Measurements from ENCODE around the gene BTBD19. TPM values are rescaled to one million over a fixed set of nuclear protein-coding genes. Genes with fewer than 3 reads are reported as not detected.

Gene BTBD19
- total and polyA plus RNA-seq, 2 donors (not counting 1 experiment from before 2014, with no cell fraction given): 0.75 to 2.3 TPM

- Histone ChIP-seq H3K9me3 (ENCODE audit: control extremely low read depth in 1 of 3, control insufficient read depth in 2 of 3, insufficient read depth in 1 of 3, low read length in 2 of 3) (no peaks in the 10 kb centered on the region), H3K79me2 (ENCODE audit: control insufficient read depth, insufficient read depth, low read length) (no peaks in the 10 kb centered on the region), H4K20me1 (ENCODE audit: control insufficient read depth, insufficient read depth, low read length, poor library complexity, severe bottlenecking) (no peaks in the 10 kb centered on the region), H3K27ac (ENCODE audit: low read length in 2 of 2) (no peak overlapping the region), H3K4me3 (ENCODE audit: control extremely low read depth in 1 of 5, extremely low read depth in 1 of 5, insufficient read depth in 1 of 5, low read depth in 2 of 5, low read length in 4 of 5) (no peak overlapping the region), H3K4me1 (ENCODE audit: control insufficient read depth in 2 of 2, insufficient read depth in 2 of 2, low read length in 2 of 2) (peaks cover 4 to 10% of the 10 kb centered on the region in 2 donors), H3K27me3 (replicated peaks in 1 of 4; ENCODE audit: control extremely low read depth in 1 of 4, control insufficient read depth in 3 of 4, insufficient read depth in 4 of 4, low read length in 3 of 4) (peaks cover 0 to 1% (median 0%) of the 10 kb centered on the region in 4 experiments), H3K4me2 (replicated peaks; ENCODE audit: low read depth, low read length, poor library complexity, severe bottlenecking) (no peak overlapping the region), H3K9ac (ENCODE audit: low read length) (no peak overlapping the region), H2AFZ (ENCODE audit: insufficient read depth, low read depth, low read length, poor library complexity, severe bottlenecking) (no peak overlapping the region), H3K36me3 (replicated peaks in 1 of 2; ENCODE audit: control extremely low read depth in 1 of 2, control insufficient read depth in 1 of 2, extremely low read depth in 1 of 2, insufficient read depth in 2 of 2, low read length in 1 of 2) (peaks cover 0 to 8% of the 10 kb centered on the region in 2 experiments)
- 100% methylated on average over 1 of the region's 1 CpG for WGBS (ENCODE audit: insufficient coverage)
- no peak overlapping the region for H3K4me3 Mint-ChIP-seq
- ChIA-PET POLR2A (no interaction called here), CTCF (no interaction called here)
- intact Hi-C loops (cut with micrococcal nuclease): no loop called here
- H3K4me1 Mint-ChIP-seq: peaks cover 8% of the 10 kb centered on the region
- H3K27me3 Mint-ChIP-seq: no peaks in the 10 kb centered on the region
- ATAC-seq (ENCODE audit: low read depth) (no peak), DNase-seq (no peak)
- no peaks in the 10 kb centered on the region for H3K9me3 Mint-ChIP-seq (ENCODE audit: insufficient read depth)
- H3K27ac Mint-ChIP-seq: no peak overlapping the region
- TF ChIP-seq, protein P1, sequence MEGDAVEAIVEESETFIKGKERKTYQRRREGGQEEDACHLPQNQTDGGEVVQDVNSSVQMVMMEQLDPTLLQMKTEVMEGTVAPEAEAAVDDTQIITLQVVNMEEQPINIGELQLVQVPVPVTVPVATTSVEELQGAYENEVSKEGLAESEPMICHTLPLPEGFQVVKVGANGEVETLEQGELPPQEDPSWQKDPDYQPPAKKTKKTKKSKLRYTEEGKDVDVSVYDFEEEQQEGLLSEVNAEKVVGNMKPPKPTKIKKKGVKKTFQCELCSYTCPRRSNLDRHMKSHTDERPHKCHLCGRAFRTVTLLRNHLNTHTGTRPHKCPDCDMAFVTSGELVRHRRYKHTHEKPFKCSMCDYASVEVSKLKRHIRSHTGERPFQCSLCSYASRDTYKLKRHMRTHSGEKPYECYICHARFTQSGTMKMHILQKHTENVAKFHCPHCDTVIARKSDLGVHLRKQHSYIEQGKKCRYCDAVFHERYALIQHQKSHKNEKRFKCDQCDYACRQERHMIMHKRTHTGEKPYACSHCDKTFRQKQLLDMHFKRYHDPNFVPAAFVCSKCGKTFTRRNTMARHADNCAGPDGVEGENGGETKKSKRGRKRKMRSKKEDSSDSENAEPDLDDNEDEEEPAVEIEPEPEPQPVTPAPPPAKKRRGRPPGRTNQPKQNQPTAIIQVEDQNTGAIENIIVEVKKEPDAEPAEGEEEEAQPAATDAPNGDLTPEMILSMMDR (IDR thresholded peaks at IDR 0.05): no peak
Measured at GRCh38 chr1:44847845-44848244, 39.5 kb downstream of the BTBD19 start.

DNA sequence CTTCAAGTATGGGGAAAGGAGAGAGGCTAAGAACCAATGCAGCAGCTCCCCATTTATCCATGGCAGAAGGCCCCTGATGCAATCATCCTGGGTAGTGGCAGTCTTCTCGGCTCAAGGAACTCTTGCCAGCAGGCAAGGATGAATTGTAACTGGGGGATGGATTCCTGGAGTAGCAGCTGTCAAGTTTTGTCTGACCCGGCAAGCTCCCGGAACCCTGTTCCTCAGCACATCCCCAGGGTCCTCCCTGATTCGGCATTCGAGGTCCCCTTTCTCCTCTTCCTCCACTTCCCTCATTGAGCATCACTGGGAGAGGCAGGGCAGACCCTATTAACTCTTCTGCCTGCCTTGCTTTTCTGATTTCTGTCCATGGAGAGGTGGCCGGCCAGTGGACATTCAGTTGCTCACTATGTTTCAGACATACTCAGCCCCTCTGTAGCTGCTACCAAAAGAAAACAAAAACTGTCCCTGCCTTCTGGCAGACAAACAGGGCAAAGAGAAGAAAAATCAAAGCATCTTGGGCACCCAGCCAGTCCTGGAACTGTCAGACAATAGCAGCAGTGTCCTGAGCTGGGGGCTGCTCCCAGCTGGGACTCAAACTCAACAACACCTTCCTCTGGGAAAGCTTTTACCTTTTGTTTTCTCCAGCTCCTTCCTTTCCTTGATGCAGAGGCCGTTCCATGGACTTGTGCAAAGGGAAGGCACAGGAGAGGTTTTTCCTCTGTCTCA lies 40.3 kb downstream of the BTBD19 start:
- Mint-ChIP-seq H3K27ac (no peak overlapping the region), H3K9me3 (ENCODE audit: insufficient read depth) (no peaks in the 10 kb centered on the region), H3K27me3 (no peaks in the 10 kb centered on the region), H3K4me3 (no peak overlapping the region), H3K4me1 (peaks cover 7% of the 10 kb centered on the region)
- ChIA-PET POLR2A (no interaction called here), CTCF (no interaction called here)
- peaks cover 3% of the 10 kb centered on the region in 2 donors for H3K4me1 ChIP-seq (ENCODE audit: control insufficient read depth in 2 of 2, insufficient read depth in 2 of 2, low read length in 2 of 2)
- no peak overlapping the region for H3K27ac ChIP-seq (ENCODE audit: low read length in 2 of 2)
- H3K36me3 ChIP-seq (replicated peaks in 1 of 2; ENCODE audit: control extremely low read depth in 1 of 2, control insufficient read depth in 1 of 2, extremely low read depth in 1 of 2, insufficient read depth in 2 of 2, low read length in 1 of 2): peaks cover 0 to 8% of the 10 kb centered on the region in 2 experiments
- no peak for ATAC-seq (ENCODE audit: low read depth)
- no peaks in the 10 kb centered on the region for H3K79me2 ChIP-seq (ENCODE audit: control insufficient read depth, insufficient read depth, low read length)
- H3K27me3 ChIP-seq (replicated peaks in 1 of 4; ENCODE audit: control extremely low read depth in 1 of 4, control insufficient read depth in 3 of 4, insufficient read depth in 4 of 4, low read length in 3 of 4): no peaks in the 10 kb centered on the region
- no peaks in the 10 kb centered on the region for H3K9me3 ChIP-seq (ENCODE audit: control extremely low read depth in 1 of 3, control insufficient read depth in 2 of 3, insufficient read depth in 1 of 3, low read length in 2 of 3)
- DNase-seq: no peak
- no peak overlapping the region for H3K9ac ChIP-seq (ENCODE audit: low read length)
- TF ChIP-seq EZH2 (IDR thresholded peaks at IDR 0.05; ENCODE audit: borderline replicate concordance, insufficient read depth, low read depth, low read length, poor library complexity, severe bottlenecking): no peak
- no peak overlapping the region for H3K4me2 ChIP-seq (replicated peaks; ENCODE audit: low read depth, low read length, poor library complexity, severe bottlenecking)
- no peak overlapping the region for H3K4me3 ChIP-seq (ENCODE audit: control extremely low read depth in 1 of 5, extremely low read depth in 1 of 5, insufficient read depth in 1 of 5, low read depth in 2 of 5, low read length in 4 of 5)
- H4K20me1 ChIP-seq (ENCODE audit: control insufficient read depth, insufficient read depth, low read length, poor library complexity, severe bottlenecking): no peaks in the 10 kb centered on the region
- intact Hi-C loops (cut with micrococcal nuclease): no loop called here
- H2AFZ ChIP-seq (ENCODE audit: insufficient read depth, low read depth, low read length, poor library complexity, severe bottlenecking): no peak overlapping the region
- 86% methylated on average over 5 of the region's 7 CpGs for WGBS (ENCODE audit: insufficient coverage)
